HL-60/S4 treated with phorbol 12-myristate 13-acetate at 8.2 ng/mL for 4 days and 3 days (cell line): Measurements from ENCODE around the gene CACNA1S.

Source experiments
- in situ Hi-C: fragments of 300-500 bp; cut with MboI; formaldehyde crosslinking; loops from 2 replicates; pipeline ENCODE4 v1.15.0; 2022; ENCODE audit warnings: low sequenced_read_pairs

The CACNA1S gene

DNA sequence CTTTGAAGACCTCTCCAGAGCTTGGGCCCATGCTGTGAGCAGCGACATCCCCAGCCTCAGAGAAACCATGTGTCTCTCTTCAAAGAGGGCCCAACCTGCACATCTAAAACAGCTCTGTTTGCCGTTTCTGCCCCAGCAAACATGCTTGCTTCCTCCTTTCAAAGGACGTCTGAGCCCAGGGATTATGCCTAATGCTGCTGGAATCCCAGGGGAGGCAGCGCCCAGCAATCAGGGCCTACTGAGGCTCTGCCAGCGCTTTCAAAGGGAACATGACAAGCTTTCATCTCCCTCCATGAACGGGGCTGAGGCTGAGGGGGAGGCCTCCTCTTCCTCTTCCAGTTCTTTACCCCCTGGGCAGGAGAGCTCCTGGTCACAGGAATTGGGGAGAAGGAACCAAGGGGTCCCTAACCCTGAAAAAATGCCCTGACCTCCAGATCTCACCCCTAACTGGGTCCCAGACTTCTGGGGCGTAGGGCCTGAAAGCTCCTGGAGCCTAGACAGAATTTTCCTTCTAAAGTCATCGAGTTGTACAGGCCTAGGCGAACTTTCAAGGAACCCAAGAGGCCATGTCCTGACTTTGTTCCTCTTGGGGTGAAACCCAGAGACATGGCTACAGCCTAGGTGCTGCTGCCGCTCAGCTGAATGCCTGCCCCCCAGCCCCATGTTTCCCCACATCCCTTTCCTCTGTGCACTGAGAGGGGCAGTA is 28.2 kb upstream of the CACNA1S start:
- in situ Hi-C loops = no loop called here

DNA sequence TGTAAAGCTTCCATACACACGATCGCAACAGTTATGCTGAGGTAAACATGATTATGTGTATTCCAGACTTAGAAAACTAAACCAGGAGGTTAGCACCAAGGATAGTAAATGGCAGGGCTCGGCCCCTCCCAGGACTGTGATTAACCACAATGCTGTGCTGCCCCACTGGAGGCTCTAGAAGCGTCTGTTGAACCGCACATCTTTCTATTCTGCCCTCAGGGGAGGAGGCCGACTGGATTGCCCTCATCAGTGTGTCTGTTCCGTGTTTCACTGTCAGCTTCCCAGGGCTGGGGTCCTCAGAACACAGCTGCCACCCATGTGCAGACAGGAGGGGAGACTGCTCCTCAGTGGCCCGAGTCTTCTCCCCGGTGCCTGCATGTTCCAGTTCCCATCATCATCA is 27.5 kb upstream of the CACNA1S start:
- in situ Hi-C loops = no loop called here

DNA sequence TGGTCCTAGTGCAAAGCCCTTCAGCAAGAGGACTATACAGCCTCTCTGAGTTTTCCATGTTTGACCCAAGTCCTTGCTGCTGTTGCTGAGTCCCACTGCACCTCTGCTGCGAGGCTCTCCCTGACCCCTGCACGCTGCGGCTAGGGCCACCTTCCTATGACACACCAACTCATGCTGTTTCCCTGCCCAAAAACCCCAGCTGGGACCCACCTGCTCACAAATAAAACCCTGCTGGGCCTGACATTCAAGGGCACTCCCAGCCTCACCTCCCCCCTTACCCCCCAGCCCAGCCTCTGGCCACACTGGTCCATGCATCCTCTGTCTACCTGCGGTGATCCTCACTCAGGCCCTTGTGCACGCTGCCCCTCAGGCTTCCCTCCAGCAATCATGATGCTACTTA is 27.1 kb upstream of the CACNA1S start:
- in situ Hi-C loops = no loop called here

DNA sequence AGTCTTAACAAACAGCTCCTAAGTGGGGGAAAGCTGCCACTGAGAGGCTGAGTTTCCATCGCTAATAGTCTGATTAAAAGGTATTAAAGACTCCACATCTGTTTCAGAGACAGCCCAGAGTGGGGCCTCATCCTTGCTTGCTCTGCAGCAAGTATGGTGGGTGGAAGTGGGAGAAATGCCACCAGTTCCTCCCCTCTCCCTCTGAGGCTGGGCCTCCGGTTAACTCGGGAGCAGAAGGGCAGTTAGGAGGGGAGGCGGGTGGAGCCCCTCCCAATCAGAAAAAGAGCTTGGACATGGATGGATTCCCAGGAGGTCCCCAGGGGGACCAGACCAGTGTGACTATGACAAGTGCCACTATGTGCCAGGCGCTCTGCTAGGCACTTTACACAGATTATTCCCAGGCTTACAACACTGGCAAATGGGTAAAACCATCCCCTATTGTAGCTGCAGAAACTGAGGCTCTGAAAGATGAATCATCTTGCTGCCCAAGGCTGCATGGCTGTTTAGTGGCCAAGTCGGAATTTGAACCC is 26.1 kb upstream of the CACNA1S start:
- in situ Hi-C loops = no loop called here

DNA sequence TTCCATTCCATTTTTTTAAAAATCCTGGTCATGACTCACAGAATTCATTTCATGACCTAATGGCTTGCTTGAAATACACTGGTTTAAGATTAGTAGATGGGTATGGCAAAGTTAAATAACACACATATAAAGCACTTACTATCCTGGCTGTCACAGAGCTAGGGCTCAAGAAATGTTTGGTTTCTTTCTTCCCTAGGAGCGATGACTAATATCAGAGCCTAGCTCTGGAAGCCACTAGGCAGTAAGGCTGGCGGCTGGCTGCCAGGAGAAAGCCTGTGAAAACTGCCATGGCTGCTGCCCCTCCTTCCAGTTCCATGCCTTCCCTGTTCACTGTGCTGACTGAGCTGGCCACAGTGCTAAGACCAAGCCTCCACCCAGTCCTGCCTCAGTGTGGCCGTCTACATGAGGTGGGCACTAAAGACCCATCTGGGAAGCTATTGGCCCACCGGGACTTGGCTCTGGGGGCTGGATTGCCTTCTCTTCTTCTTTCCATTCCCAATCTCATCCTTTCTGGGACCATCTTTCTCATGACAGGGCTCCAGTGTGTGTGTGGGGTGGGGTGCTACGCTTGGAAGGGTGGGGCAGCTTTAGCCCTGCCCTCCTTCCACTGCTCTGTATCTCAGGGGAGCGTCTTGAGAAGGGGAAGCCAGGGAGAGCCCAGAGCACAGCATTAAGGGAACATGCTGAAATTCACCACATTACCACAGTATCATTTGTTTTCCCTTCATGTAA is 25.5 kb upstream of the CACNA1S start:
- in situ Hi-C loops = no loop called here

DNA sequence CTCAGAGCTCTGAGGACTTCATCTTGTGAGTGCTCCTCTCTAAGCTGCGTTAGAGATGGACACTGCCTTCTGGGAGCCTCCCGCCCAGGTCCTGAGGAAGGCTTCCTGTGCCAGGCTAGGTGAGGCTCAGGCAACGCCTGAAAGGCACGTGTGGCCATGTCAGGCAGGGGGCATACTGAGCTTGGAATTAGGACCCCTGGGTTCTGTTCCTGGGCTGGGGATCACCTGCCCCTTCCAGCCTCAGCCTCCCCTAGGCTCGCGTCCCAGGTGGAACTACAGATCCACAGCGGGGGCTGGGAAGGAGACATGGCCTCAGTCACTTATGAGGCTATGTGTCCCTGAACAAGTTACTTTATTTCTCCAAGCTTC is 24.8 kb upstream of the CACNA1S start:
- in situ Hi-C loops = no loop called here

DNA sequence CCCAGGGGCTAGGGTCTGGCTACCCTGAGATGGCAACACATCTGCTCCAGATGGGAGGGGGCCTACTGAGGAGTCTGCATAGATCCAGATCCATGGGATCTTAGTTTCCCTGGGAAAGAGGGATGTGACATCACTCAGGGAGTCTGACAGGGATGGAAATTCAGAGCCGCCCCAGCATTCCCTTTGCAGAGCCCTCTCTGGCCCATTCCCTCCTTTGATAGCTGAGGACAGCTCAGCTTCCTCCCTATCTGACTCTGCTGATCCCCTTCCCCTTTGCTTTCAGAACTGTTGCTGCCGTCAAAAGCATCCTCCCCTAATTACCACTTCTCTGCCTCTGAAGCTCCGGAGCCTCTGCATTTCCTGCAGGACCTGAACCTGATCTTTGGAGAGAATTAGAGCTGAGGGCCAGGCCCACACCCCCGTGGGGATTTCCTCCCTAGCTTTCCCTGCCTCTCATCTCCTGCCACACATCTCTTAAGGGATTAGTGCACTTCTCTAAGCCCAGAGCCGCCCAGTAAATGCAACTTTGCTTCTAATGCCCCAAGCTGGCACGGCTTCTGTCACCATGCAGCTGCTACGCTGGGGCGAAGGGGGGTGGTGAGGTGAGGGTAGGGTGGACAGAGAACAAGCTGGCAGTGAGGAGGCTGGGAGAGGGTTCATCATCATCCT is 24.3 kb upstream of the CACNA1S start:
- in situ Hi-C loops = no loop called here

DNA sequence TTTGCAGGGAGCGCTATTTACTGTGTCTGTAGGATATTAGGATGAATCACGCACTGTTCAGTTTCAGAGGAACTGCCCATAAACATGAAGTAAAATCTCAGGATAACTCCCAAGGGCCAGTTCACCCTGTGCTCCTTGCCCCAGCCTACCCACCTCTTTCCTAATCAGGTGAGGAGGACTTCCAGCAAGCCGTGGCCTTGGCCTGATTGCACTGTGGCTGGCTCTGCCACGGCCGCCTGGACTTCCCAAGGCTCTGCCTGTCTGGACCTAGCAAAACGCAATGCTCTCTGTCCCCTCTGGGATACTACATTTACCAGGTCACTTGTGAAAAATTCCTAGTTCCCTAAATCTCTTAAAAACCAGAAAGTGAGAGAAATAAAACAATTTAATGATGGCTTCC is 22.2 kb upstream of the CACNA1S start:
- in situ Hi-C loops = no loop called here

DNA sequence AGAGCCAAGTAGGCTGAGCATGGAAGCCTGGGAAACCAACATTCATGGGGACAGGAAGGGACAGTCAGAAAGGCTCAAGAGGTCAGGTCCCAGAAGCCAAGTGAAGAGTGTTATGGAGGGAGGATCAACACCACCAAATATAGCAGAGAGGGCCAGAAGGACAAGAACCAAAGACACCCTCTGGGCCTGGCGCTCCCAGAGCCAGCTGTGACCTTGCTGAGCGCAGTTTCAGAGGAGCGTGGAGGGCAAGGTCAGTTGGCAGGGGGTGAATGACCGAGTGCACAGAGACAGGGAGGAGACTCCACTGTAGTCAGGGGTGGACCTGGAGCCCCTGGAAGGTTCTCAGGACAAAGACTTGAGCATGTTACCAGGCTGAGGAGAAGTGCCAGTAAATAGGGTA is 19.2 kb upstream of the CACNA1S start:
- in situ Hi-C loops = no loop called here

DNA sequence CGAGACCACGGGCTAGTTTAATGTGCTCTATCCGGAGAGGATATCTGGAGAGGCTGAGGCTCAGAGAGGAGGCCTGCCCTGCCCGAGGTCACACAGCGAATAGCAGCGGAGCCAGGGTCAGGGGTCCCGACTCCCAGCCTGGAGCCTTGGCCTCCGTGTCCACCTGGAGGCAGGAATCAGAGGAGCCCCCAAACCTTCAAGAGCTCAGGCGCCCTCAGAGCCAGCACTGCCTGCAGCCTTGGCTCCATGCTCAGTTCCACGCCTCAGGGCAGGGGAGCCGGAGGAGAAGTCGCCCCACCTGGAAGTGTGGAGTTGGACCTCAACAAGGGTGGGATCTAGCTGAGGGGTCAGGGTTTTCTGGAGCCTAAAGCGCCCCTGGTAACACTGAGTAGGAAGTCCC is 16.7 kb upstream of the CACNA1S start:
- in situ Hi-C loops = no loop called here

DNA sequence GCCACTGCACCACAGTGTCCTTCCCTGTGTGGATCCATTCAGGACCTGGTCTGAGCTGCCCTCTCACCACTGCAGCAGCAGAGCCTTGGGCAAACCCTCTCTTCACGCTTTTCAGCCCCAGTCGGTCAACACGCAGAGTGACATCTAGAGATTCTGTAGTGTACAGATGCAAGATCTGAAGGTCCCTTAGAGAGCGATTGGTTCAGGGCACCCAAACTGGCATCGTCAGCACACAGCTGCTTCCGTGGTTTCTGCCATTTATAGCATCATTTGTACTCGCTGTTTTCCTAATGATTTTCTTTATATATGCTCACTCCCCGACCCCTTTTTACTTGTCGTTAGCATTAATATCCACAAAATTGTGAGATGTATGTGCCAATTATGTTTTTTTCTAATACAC is 16.2 kb upstream of the CACNA1S start:
- in situ Hi-C loops = no loop called here

DNA sequence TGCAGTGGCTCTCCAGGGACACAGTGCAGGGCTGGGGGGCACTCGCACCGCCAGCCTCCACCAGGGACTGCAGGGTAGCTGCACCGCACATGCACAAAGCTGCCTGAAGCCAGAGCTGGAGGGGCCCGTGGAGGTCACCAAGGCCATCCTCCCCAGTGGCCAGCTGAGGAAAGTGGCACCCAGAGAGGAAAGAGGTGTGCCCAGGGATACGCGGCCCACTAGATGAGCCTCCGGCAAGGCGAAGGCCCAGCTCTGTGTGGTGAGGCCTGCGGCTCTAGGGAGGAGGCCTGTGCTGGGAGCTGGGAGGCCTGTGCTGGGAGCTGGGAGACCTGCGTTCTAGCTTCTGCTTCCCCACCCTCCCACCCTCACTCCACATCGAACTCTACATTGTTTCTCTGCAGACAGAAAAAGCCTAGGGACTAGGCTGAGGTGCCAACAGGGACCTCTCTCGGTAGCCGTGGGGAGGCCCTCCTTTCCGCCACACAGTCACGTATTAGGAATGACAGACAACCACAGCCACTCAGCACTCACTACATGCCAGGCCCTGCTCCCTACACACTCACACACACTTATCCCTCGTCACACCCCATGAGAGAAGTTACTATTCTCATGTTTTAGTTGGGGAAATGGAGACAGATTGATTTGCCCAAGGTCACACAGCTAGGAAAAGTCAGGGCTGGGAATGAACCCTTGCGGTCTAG is 15.7 kb upstream of the CACNA1S start:
- in situ Hi-C loops = no loop called here

DNA sequence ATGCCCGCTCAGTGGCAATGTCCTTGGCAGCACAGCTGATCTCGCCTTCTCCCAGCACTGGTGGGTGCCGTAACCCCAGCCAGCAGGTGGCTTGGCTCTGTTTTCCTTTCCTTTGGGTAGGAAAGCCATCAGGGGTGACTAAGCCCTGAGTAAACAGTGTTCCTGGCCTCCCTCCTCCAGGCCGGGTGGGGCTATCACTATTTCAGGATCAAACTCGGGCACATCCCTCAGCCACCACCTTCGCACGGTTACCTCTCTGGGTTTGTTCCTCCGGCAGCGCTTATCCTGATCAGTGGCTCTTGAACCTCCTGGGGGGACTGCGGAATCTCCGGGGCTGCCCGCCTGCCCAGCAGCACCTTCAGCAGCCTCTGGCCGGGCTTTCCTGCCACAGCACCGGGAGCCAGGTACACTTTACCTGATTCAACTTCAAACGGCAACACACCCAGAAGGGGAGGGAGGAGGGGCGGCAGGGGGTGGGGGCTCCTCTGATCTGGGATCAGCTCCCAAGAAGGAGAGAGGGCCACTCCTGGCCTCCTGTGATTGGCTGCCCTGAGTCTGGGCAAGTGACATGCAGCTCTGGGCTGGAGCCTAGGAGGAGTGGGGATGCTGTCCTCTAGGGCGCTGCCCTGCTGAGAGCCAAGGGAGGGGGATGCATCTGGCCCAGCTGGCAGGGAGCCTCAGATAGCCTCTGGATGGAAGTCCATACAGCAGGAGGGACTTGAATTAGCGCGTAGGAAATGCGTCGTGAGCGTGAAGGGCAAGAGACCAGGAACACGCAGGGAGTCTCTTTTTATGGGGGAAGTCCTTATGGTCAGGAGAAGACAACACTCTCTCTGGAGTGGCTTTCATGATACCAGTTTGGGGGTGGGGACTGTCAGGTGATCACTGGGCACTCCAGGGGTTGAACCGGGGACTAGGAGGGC is 14.9 kb upstream of the CACNA1S start, which contains the start of gene ASCL5:
Gene ASCL5 (minus strand): TSS at position 353 of the 923 bp plus-strand sequence. CDS start 11,812 bp downstream, outside the sequence.
- in situ Hi-C loops = no loop called here

DNA sequence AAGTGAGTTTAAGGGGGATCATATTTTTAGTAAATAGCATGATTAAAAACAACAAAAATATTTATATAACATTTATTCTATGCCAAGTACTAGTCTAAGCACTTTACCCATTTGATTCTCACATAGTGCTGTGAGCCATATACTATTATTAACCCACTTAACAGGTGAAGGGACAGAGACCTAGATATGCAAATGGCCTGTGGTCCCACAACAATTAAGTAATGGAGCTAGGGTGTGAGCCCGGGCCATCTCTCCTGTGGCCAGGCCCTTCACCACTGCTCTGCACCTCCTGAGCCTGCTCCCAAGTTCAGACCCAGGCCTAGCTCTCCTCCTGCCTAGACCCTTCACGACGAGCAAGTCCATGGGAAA is 14.2 kb upstream of the CACNA1S start:
- in situ Hi-C loops = no loop called here

DNA sequence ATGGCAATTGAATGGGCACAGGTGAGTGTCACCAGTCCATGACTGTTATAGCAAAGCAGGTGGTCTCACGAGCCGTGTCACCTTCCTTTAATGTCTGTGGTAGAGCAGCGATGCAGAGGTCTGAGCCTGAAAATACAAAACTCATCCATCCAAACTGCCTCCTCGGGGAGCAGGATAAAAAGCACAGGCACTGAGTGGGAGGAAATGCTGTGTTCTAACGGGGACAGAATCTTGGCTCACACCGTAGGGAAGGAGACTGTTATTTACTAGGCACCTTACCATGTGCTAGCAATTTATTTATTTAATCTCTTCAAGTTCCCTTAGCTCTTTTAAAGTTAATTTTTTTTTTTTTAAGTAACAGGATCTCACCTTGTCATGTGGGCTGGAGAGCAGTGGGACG is 13.6 kb upstream of the CACNA1S start:
- in situ Hi-C loops = no loop called here

DNA sequence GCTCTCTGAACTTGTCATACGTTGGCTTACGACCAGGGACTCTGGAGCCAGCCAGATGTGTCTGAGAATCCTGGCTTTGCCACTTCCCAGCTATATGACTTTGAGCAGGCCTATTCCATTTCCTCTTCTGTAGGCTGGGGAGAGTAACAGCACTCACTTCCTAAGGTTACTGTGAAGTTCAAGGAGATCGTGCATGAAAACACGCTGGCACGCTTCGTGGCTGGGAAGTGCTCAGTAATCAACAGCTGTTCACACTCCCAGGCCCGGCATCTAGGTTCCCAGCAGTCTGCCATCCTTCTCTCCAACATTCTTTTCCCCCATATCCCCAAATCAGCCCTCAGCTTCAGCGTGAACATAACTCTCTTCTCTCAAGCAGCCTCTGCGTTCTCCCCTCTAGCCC is 12.8 kb upstream of the CACNA1S start:
- in situ Hi-C loops = no loop called here

DNA sequence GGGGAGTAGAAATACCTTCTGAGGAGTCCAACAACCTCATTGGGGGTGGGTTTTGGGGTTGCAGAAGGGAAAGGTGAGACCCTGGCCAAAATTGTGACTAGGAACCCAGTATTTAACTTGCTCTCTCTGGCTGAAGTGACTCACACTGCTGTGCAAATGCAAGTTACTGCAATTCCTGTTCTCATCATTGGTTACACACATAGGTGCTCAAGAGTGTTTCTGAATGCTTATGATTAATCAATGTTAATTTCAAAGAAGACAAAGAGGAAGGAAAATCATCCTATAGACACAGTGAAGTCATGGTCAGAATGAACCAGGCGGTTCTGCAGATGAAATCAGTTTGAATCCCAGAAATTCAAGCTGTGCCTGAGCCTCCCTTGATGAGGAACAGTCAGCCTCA is 11.6 kb upstream of the CACNA1S start:
- in situ Hi-C loops = no loop called here

DNA sequence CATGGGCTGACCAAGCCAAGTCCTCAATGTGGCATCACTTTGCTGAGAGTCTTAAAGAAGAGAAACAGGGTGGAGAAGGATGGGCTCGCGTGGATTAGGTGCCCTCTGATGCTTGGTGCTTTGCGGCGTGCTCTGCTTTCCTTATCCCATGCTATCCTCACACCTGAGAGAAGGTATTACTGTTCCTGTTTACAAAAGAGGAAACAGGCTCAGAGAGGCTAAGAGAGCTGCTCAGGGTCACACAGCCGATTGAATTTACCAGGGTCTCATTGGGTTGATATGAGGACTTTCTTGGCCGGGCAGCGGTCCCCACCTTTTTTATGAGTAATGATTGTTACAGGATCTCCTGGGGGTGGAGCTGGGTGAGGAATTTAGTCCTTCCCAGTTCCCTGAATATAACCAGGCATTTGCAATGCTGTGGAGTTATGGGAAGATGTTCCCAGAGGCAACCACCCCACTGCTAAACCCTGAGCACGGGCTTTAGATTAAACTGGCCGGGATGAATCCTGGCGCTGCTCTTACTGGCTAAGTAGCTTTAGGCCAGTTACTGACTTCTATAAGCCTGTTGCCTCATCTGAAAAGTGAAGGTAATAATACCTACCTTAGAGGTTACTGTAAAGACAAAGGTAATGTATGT is 10.2 kb upstream of the CACNA1S start:
- in situ Hi-C loops = no loop called here
